Small intestine (tissue), 7 donors: ENCODE results near the gene TNFSF11. TPM values are rescaled to one million over a fixed set of nuclear protein-coding genes. Genes with fewer than 3 reads are reported as not detected.
A peak's percentile ranks its signal among the peaks of the same experiment; 100 is the strongest.

Experiments used
- DNase-seq, 2 donors: peaks; one replicate each; pipeline versions ENCODE4 v3.0.0 to v3.0.0-alpha.2; 2013
- FAIRE-seq: peaks from 2 replicates; lab custom pipeline; 2012; peaks lifted over from hg19 to GRCh38; lab: Jason Lieb, UNC
- H3K27ac ChIP-seq, 3 donors: one replicate each; pipeline ENCODE4 v1.5.1; 2013; ENCODE audit warnings: low read length in 2 of 3, mild to moderate bottlenecking in 2 of 3, control low read depth in 1 of 3, inconsistent platforms in 1 of 3, low read depth in 1 of 3, moderate library complexity in 1 of 3
- H3K27me3 ChIP-seq, 3 donors: one replicate each; pipeline ENCODE4 v1.6.1; 2013; ENCODE audit warnings: low read length in 3 of 3, inconsistent platforms in 1 of 3; ENCODE audit not compliant: control insufficient read depth in 3 of 3, insufficient read depth in 3 of 3
- H3K36me3 ChIP-seq, 3 donors: one replicate each; pipeline ENCODE4 v1.6.1; 2013; ENCODE audit warnings: low read length in 3 of 3, inconsistent platforms in 1 of 3, low read depth in 1 of 3, mild to moderate bottlenecking in 1 of 3, moderate library complexity in 1 of 3; ENCODE audit not compliant: control insufficient read depth in 3 of 3, insufficient read depth in 2 of 3
- H3K4me1 ChIP-seq, 3 donors: one replicate each; pipeline ENCODE4 v1.6.1; 2013; ENCODE audit warnings: low read length in 2 of 3, inconsistent platforms in 1 of 3, low read depth in 1 of 3, mild to moderate bottlenecking in 1 of 3, moderate library complexity in 1 of 3; ENCODE audit not compliant: control insufficient read depth in 3 of 3, insufficient read depth in 2 of 3
- H3K4me3 ChIP-seq, 3 donors: one replicate each; pipeline ENCODE4 v1.5.1; 2013; ENCODE audit warnings: low read length in 3 of 3, control low read depth in 1 of 3, inconsistent platforms in 1 of 3, low read depth in 1 of 3, mild to moderate bottlenecking in 1 of 3, moderate library complexity in 1 of 3
- H3K9me3 ChIP-seq, 2 donors: one replicate each; pipeline ENCODE4 v1.6.1; 2013; ENCODE audit warnings: low read depth in 1 of 2, low read length in 1 of 2; ENCODE audit not compliant: control insufficient read depth in 2 of 2, insufficient read depth in 1 of 2
- WGBS, 3 donors: extraction: QIAGEN DNeasy Blood & Tissue Kit; methylation state at CpG; one replicate each; pipeline ENCODE4 v1.1.7; 2013; 5-methylcytosine and 5-hydroxymethylcytosine counted together
- polyA plus RNA-seq, 4 donors: library from polyadenylated mRNA; stranded (reverse) in 3 of 4; unstranded in 1 of 4; fragments of 200-250 nt in 3 of 4; fragments of 120-200 nt in 1 of 4; gene quantifications; one replicate each; pipeline versions ENCODE4 v1.2.1 to v1.2.3, GENCODE V29; 2013
- donor health status: healthy with polysubstance abuse.
- donor health status: control.
- donor health status: control.
- donor health status: Bipolar disorder and iron deficiency.
- donor health status: healthy.

TNFSF11 gene
- polyA plus RNA-seq, 4 donors, result 0.07 to 1.8 TPM; not detected in 2

- Histone ChIP-seq H3K36me3 (no peaks in the 10 kb centered on the region), H3K27ac (no peak overlapping the region), H3K4me3 (no peak overlapping the region), H3K4me1 (no peaks in the 10 kb centered on the region), H3K9me3 (no peaks in the 10 kb centered on the region), H3K27me3 (peaks cover 0 to 2% (median 0%) of the 10 kb centered on the region in 3 donors)
- no peak for FAIRE-seq
- DNase-seq, result no peak
- WGBS, 3 donors, result 63 to 76% (median 73%) methylated on average over 8 of the region's 8 CpGs
Observed at GRCh38 chr13:42592915-42593900, 19.3 kb downstream of the TNFSF11 start.

- Histone ChIP-seq H3K9me3 (no peaks in the 10 kb centered on the region), H3K36me3 (no peaks in the 10 kb centered on the region), H3K27ac (no peak overlapping the region), H3K4me3 (no peak overlapping the region), H3K4me1 (no peaks in the 10 kb centered on the region), H3K27me3 (peaks cover 0 to 2% (median 0%) of the 10 kb centered on the region in 3 donors)
- DNase-seq (peak; percentile 54 to 65), FAIRE-seq (no peak)
- 8 to 11% (median 9%) methylated on average over 7 of the region's 7 CpGs for WGBS, 3 donors
Observed at GRCh38 chr13:42594481-42595252, 20.7 kb downstream of the TNFSF11 start.

GRCh38 chr13:42595253-42595571 lies 21.3 kb downstream of the TNFSF11 start:
- DNase-seq (no peak), FAIRE-seq (no peak)
- Histone ChIP-seq H3K4me1 (no peaks in the 10 kb centered on the region), H3K27ac (no peak overlapping the region), H3K27me3 (peaks cover 0 to 2% (median 0%) of the 10 kb centered on the region in 3 donors), H3K4me3 (no peak overlapping the region), H3K36me3 (no peaks in the 10 kb centered on the region), H3K9me3 (no peaks in the 10 kb centered on the region)
- WGBS, 3 donors, result 49 to 68% (median 58%) methylated on average over 4 of the region's 4 CpGs

- H3K27ac ChIP-seq, result no peak overlapping the region
- no peaks in the 10 kb centered on the region for H3K9me3 ChIP-seq
- H3K36me3 ChIP-seq, result no peaks in the 10 kb centered on the region
- no peak for DNase-seq
- H3K4me1 ChIP-seq, result no peaks in the 10 kb centered on the region
- no peak overlapping the region for H3K4me3 ChIP-seq
- H3K27me3 ChIP-seq, result no peaks in the 10 kb centered on the region
- WGBS, 3 donors, result 77 to 82% (median 82%) methylated on average over 4 of the region's 4 CpGs
- no peak for FAIRE-seq
Observed at GRCh38 chr13:42597505-42597904, 23.6 kb downstream of the TNFSF11 start.

GRCh38 chr13:42600943-42601342 lies 27.0 kb downstream of the TNFSF11 start:
- 74 to 77% (median 75%) methylated on average over 1 of the region's 1 CpG for whole genome bisulfite sequencing, 3 donors
- H3K36me3 ChIP-seq, result no peaks in the 10 kb centered on the region
- DNase-seq (no peak), FAIRE-seq (no peak)
- H3K9me3 ChIP-seq, result no peaks in the 10 kb centered on the region
- no peak overlapping the region for H3K4me3 ChIP-seq
- no peaks in the 10 kb centered on the region for H3K27me3 ChIP-seq
- no peaks in the 10 kb centered on the region for H3K4me1 ChIP-seq
- H3K27ac ChIP-seq, result no peak overlapping the region

- FAIRE-seq (no peak), DNase-seq (no peak)
- WGBS, 3 donors, result 59 to 83% (median 70%) methylated on average over 1 of the region's 1 CpG
- no peaks in the 10 kb centered on the region for H3K27me3 ChIP-seq
- no peaks in the 10 kb centered on the region for H3K4me1 ChIP-seq
- H3K4me3 ChIP-seq, result no peak overlapping the region
- no peak overlapping the region for H3K27ac ChIP-seq
- no peaks in the 10 kb centered on the region for H3K36me3 ChIP-seq
- no peaks in the 10 kb centered on the region for H3K9me3 ChIP-seq
Observed at GRCh38 chr13:42602906-42603305, 29.0 kb downstream of the TNFSF11 start.

- no peak overlapping the region for H3K4me3 ChIP-seq
- peak overlapping the region in 1 of 3 donors; percentile 0 for H3K27ac ChIP-seq
- FAIRE-seq (no peak), DNase-seq (no peak)
- H3K9me3 ChIP-seq, result no peaks in the 10 kb centered on the region
- H3K27me3 ChIP-seq, result no peaks in the 10 kb centered on the region
- WGBS, 3 donors, result 85 to 90% (median 89%) methylated on average over 2 of the region's 2 CpGs
- no peaks in the 10 kb centered on the region for H3K4me1 ChIP-seq
- no peaks in the 10 kb centered on the region for H3K36me3 ChIP-seq
Observed at GRCh38 chr13:42603571-42603970, 29.6 kb downstream of the TNFSF11 start.

- no peak overlapping the region for H3K4me3 ChIP-seq
- no peaks in the 10 kb centered on the region for H3K9me3 ChIP-seq
- H3K27ac ChIP-seq, result no peak overlapping the region
- FAIRE-seq (no peak), DNase-seq (no peak)
- H3K4me1 ChIP-seq, result no peaks in the 10 kb centered on the region
- H3K36me3 ChIP-seq, result no peaks in the 10 kb centered on the region
- no peaks in the 10 kb centered on the region for H3K27me3 ChIP-seq
- WGBS, 3 donors, result 74 to 88% (median 81%) methylated on average over 2 of the region's 2 CpGs
Observed at GRCh38 chr13:42607546-42607945, 33.6 kb downstream of the TNFSF11 start.
